HG03354 (cell line): ENCODE data around the gene SERBP1.
"Not testable (repeated sequence)": the region's sequence is repeated elsewhere in the genome, so short reads cannot be mapped to it uniquely, and the experiment has no call there.

Experiments used
- ATAC-seq: cut with Tn5 transposase; IDR thresholded peaks from one replicate; pipeline ENCODE4 v1.9.1; 2021; ENCODE audit warnings: mild to moderate bottlenecking; ENCODE audit not compliant: unreplicated experiment, poor library complexity, severe bottlenecking

Gene SERBP1

DNA sequence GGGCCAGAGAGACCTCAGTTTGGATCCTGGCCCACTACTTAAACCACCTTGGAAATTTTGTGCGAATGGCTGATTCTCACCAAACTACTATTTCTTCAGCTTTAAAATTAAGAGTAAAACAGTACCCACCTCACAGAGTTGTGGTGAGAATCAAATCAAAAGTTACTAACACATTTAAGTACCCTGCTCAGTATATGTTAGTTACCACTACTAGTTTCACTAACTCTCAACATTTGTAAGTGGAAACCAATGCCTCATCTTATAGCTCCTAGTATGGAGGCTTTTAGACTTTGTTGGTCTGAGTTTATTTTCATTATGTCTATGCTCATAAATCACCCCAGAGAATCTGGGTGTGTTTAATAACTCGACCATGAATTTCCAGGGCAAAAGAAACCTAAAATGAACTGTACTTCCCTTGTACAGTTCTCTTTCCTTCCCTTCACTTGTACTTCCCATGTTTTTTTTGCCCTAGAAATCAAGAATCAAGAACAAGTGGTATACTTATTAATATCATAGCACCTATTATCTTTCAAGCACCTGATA lies 11.6 kb upstream of the SERBP1 start:
- ATAC-seq, result no peak

GRCh38 chr1:67441183-67441582 lies 11.0 kb upstream of the SERBP1 start:
- ATAC-seq, result no peak

DNA sequence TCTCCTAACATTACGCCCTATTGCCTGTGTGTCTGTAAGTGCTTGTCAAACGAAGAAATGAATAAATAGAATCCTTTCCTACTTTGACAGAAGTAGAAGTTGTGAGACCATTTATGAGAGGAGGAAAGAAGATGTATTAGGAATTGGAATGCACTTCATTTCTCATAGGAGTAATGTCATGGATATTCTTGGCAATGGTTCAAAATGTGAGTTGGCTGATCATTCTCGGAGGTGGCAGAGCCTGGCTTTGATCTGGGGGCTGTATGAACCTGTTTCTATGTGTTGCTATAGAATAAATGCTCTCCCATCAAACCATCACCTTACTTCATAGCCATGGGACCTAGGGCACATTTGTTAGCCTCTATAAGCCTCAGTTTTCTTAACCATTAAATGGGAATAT lies 10.1 kb upstream of the SERBP1 start:
- ATAC-seq, result no peak

DNA sequence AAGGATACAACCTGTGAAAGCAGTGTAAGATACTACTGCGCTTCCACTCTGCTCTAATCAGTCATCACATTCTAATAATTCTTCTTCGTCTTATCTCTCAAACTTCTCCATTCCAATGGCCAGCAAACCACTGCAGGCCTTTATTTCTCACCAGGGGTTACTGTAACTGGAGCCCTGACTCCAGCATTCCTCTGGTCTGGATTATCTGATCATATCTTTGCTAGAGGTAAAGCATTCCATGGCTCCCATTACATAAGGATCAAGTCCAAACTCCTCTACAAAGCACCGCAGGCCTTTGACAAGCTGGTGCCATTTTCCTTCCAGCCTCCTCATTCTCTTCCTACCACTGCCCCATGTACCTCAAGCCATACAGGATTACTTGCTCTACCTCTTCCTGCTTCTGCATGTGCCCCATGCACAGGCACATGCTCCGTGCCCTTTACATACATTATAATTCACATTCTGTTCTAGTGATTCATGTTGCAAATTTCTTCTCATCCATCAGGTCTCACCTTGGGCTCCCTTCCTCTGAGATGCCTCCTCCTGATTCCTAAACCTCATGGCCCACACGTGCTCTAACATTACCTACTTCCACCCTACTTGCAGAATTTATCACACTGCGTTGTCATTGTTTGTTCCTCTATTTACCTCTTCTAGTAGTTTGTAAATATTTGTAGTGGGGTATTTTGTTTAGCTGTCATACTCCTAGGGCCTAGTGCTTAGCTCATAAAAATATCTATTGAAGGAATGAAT lies 9.3 kb upstream of the SERBP1 start:
- ATAC-seq, result no peak

DNA sequence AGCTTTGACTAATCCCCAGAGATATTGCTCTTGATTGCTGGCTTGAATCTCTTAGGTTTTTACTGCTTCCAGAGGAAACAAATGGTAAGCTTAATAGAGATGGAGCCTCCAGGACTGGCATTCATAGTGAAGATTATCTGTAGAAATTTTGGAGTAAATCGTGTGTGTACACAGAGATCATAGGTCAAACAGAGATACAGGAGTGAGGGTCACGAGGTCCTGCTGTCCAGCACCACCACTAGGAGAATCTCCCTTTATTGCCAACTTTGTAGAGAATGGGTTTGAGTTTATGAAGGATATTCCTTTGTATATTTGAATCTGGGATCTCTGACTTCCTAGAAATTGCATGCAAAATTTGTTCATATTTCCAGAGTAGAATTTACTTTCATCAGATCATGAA lies 7.8 kb upstream of the SERBP1 start:
- no peak for ATAC-seq

- ATAC-seq, result no peak
These were observed 6.4 kb upstream of the SERBP1 start for GRCh38 chr1:67436511-67437055.

DNA sequence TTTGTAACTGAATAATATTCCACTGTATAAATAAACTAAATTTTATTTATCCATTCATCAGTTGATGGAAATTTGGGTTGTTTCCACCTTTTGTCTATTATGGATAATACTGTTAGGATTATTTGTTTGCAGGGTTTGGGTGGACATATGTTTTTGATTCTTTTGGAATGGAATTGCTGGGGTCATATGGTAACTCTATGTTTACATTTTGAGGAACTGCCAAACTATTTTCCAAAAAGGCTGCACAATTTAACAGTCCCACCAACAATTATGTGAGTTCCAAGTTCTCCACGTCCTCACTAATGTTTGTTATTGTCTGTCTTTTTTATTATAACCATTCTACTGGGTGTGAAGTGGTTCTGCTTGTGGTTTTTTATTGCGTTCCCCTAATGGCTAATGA lies 4.3 kb upstream of the SERBP1 start:
- ATAC-seq, result no peak

DNA sequence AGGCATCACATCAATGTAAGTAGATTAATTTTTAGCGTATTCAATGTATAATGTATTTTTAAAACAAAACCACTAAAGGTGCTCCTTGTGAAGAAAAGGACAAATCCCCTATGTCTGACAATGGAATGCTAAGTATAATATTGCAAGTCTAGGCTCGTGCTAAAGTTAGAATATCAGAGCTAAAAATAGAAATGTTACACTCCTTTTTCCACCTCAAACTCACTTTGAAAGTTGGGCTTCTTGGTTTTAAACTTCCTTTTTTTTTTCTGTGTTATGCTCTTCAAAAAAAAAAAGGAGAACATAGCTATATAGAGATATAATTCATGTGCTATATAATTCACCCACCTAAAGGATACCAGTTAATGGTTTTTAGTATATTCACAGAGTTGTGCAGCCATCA lies 3.6 kb upstream of the SERBP1 start:
- no peak for ATAC-seq

DNA sequence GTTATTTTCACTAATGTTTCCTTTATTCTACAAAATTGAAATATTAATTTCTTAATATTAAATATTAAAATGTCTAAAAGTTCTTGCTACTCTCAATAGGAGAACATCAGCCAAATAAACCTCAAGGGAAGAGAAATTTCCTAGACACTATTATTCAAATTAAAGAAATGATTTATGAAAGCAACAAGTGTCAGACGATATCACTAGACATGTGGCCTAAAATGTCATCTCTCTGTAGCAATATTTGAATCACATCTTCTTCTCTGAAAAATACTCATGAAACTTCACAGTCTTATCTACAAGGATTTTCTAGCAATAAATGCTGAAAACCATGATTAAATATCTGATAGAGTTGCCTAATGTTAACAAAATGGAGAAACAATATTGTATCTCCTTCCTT lies 2.5 kb upstream of the SERBP1 start:
- no peak for ATAC-seq

GRCh38 chr1:67431869-67432578 lies 1.8 kb upstream of the SERBP1 start:
- ATAC-seq, result no peak

DNA sequence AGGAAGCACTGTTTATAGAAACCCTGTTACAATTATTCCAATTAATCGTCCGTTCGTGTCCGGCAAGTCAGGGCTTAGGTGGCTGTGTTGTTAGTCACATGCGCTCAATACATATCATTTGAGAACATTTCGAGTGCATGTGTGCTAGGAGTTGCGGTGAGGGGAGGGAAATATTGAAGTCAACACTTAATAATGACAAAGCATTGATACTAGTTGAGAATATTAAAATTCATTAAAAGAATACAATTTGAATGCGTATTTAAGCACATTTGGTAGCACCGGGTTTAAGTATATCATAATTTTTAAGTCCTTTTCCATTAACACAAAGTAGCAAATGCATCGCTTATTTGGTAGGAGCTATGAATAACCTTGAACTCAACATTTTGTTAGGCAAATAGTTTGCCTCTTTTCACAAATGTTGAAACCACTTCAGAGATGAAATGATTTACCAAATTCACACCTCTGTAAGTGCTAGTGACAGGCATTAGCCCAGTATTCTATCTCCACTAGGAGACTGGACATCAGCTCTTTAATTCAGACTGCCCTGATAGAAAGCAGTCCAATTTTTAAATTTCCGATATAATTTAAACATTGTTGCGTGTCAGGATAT lies 1.1 kb upstream of the SERBP1 start:
- no peak for ATAC-seq

GRCh38 chr1:67429528-67430357 lies 459 bp downstream of the SERBP1 start:
- ATAC-seq, result peak; percentile 5

- ATAC-seq, result no peak
These were observed 1.1 kb downstream of the SERBP1 start for GRCh38 chr1:67429011-67429527.

DNA sequence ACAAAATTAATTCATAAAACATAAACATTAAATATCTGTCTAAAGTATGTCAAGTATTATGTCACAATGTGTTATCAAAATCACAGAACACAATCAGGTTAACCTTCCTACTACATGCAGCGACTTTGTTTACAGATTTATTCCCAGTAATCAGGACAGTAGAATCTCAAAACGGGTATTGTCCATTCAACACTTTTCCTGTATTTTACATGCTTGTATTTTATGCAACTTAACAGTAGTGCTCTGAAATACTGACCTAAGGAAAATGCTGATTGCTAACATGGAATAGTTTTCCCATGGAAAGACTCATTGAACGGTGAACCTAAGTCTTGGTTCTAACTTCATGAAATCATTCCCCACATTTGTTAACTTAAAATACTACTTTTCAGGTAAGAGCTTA lies 2.3 kb downstream of the SERBP1 start:
- no peak for ATAC-seq

- ATAC-seq, result no peak
These were observed 2.7 kb downstream of the SERBP1 start for GRCh38 chr1:67427465-67427864.

GRCh38 chr1:67420835-67421492 lies 9.2 kb downstream of the SERBP1 start:
- no peak for ATAC-seq

DNA sequence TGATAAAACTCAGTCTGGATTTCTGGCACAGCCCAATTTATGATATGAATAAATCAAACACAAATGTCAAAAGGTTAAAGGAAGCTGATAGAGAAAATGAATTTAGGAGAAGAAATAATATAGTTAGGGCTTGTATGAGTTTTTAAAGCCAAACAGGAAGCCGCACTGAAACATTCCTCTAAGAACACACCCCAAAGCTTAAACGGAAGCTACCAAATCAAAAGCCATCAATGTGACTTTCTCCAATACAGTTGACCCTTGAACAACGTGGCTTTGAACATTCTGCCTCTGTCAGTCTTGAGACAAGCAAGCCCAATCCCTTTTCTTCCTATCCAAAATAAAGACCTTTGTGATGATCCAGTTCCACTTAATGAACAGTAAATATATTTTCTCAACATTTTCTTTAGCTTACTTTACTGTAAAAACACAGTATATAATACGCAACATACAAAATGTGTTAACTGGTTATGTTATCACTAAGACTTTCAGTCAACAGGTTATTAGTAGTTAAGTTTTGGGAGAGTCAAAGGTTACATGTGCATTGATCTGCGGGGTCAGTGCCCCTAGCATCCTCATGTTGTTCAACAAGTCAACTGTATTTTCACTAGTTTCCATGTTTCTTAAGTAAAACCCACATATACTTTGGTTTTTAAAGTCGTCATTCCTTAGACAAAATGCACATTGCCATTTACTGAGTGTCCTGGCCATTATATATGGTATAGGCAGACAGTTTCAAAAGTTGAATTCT lies 11.2 kb downstream of the SERBP1 start:
- ATAC-seq, result no peak

DNA sequence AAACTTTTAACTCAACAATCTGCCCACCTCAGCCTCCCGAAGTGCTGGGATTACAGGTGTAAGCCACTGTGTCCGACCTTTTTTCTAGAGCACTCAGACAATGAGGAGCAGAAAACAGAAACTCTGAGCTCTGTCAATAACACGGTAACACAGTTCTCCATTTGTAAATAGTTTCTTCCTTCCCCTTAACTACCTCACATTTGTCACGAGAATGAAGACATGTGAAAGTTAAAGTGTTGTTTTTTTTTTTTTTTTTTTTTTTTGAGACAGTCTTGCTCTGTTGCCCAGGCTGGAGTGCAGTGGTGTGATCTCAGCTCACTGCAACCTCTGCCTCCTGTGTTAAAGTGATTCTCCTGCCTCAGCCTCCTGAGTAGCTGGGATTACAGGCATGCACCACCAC lies 12.5 kb downstream of the SERBP1 start:
- ATAC-seq, result not testable (repeated sequence)
